ENCODE data around the gene AIRE. TPM values are rescaled to one million over a fixed set of nuclear protein-coding genes. Genes with fewer than 3 reads are reported as not detected.

Gene AIRE
- total RNA-seq, 4 donors from 2014 or later, result not detected

- Histone ChIP-seq H3K36me3 (peaks cover 44 to 90% (median 88%) of the 10 kb centered on the region in 4 donors), H3K4me3 (no peak overlapping the region), H3K9me3 (no peaks in the 10 kb centered on the region), H3K27me3 (no peaks in the 10 kb centered on the region), H3K4me1 (peaks cover 0 to 8% (median 0%) of the 10 kb centered on the region in 4 donors), H3K27ac (replicated peaks in 1 of 4) (no peak overlapping the region)
- TF ChIP-seq POLR2A (IDR thresholded peaks at IDR 0.05; ENCODE audit: low read depth), result no peak
- no peak for TF ChIP-seq POLR2AphosphoS5 (IDR thresholded peaks at IDR 0.05)
- no peak for TF ChIP-seq EP300 (IDR thresholded peaks at IDR 0.05)
- TF ChIP-seq CTCF (IDR thresholded peaks at IDR 0.05), result no peak
- WGBS, result 97% methylated on average over 6 of the region's 22 CpGs
- intact Hi-C loops (cut with DNase I), result no loop called here
- DNase-seq (ENCODE audit: extremely low spot score), result no peak
Measured at GRCh38 chr21:44312089-44312488, 26.4 kb downstream of the AIRE start.

GRCh38 chr21:44312716-44313115 lies 27.0 kb downstream of the AIRE start:
- Histone ChIP-seq H3K4me3 (no peak overlapping the region), H3K4me1 (peaks cover 0 to 1% (median 0%) of the 10 kb centered on the region in 4 donors), H3K27me3 (no peaks in the 10 kb centered on the region), H3K27ac (replicated peaks in 1 of 4) (no peak overlapping the region), H3K36me3 (peaks cover 40 to 90% (median 88%) of the 10 kb centered on the region in 4 donors), H3K9me3 (no peaks in the 10 kb centered on the region)
- 99% methylated on average over 12 of the region's 19 CpGs for WGBS
- intact Hi-C loops (cut with DNase I), result no loop called here
- DNase-seq (ENCODE audit: extremely low spot score), result no peak
- no peak for TF ChIP-seq POLR2AphosphoS5 (IDR thresholded peaks at IDR 0.05)
- no peak for TF ChIP-seq CTCF (IDR thresholded peaks at IDR 0.05)
- no peak for TF ChIP-seq EP300 (IDR thresholded peaks at IDR 0.05)
- no peak for TF ChIP-seq POLR2A (IDR thresholded peaks at IDR 0.05; ENCODE audit: low read depth)

- Histone ChIP-seq H3K4me3 (no peak overlapping the region), H3K36me3 (peaks cover 41 to 93% (median 92%) of the 10 kb centered on the region in 4 donors), H3K27ac (replicated peaks in 1 of 4) (no peak overlapping the region), H3K27me3 (no peaks in the 10 kb centered on the region), H3K4me1 (no peaks in the 10 kb centered on the region), H3K9me3 (no peaks in the 10 kb centered on the region)
- no peak for TF ChIP-seq CTCF (IDR thresholded peaks at IDR 0.05)
- no peak for TF ChIP-seq POLR2A (IDR thresholded peaks at IDR 0.05; ENCODE audit: low read depth)
- TF ChIP-seq POLR2AphosphoS5 (IDR thresholded peaks at IDR 0.05), result no peak
- TF ChIP-seq EP300 (IDR thresholded peaks at IDR 0.05), result no peak
- DNase-seq (ENCODE audit: extremely low spot score), result no peak
- intact Hi-C loops (cut with DNase I), result no loop called here
- WGBS, result 93% methylated on average over 12 of the region's 13 CpGs
Measured at GRCh38 chr21:44313451-44313850, 27.8 kb downstream of the AIRE start.

- intact Hi-C loops (cut with DNase I), result no loop called here
- no peak overlapping the region for H3K27ac ChIP-seq (replicated peaks in 1 of 4)
- no peaks in the 10 kb centered on the region for H3K9me3 ChIP-seq
- no peak overlapping the region for H3K4me3 ChIP-seq
- no peaks in the 10 kb centered on the region for H3K4me1 ChIP-seq
- peaks cover 44 to 99% (median 97%) of the 10 kb centered on the region in 4 donors for H3K36me3 ChIP-seq
- 92% methylated on average over 12 of the region's 15 CpGs for WGBS
- DNase-seq (ENCODE audit: extremely low spot score), result no peak
- TF ChIP-seq POLR2AphosphoS5 (IDR thresholded peaks at IDR 0.05) (no peak), POLR2A (IDR thresholded peaks at IDR 0.05; ENCODE audit: low read depth) (no peak), CTCF (IDR thresholded peaks at IDR 0.05) (no peak), EP300 (IDR thresholded peaks at IDR 0.05) (no peak)
- H3K27me3 ChIP-seq, result no peaks in the 10 kb centered on the region
Measured at GRCh38 chr21:44314128-44314527, 28.5 kb downstream of the AIRE start.

GRCh38 chr21:44314561-44314960 lies 28.9 kb downstream of the AIRE start:
- intact Hi-C loops (cut with DNase I), result no loop called here
- Histone ChIP-seq H3K36me3 (peaks cover 44 to 100% (median 98%) of the 10 kb centered on the region in 4 donors), H3K9me3 (no peaks in the 10 kb centered on the region), H3K27me3 (no peaks in the 10 kb centered on the region), H3K27ac (replicated peaks in 1 of 4) (no peak overlapping the region), H3K4me1 (no peaks in the 10 kb centered on the region), H3K4me3 (no peak overlapping the region)
- no peak for DNase-seq (ENCODE audit: extremely low spot score)
- WGBS, result 96% methylated on average over 3 of the region's 11 CpGs
- TF ChIP-seq CTCF (IDR thresholded peaks at IDR 0.05) (no peak), POLR2AphosphoS5 (IDR thresholded peaks at IDR 0.05) (no peak), EP300 (IDR thresholded peaks at IDR 0.05) (no peak)
